ENCODE measurements around the gene SCARF2. TPM values are rescaled to one million over a fixed set of nuclear protein-coding genes. Genes with fewer than 3 reads are reported as not detected.

SCARF2 gene
- total RNA-seq, 2 donors from 2014 or later = 12.8 to 28.6 TPM

DNA sequence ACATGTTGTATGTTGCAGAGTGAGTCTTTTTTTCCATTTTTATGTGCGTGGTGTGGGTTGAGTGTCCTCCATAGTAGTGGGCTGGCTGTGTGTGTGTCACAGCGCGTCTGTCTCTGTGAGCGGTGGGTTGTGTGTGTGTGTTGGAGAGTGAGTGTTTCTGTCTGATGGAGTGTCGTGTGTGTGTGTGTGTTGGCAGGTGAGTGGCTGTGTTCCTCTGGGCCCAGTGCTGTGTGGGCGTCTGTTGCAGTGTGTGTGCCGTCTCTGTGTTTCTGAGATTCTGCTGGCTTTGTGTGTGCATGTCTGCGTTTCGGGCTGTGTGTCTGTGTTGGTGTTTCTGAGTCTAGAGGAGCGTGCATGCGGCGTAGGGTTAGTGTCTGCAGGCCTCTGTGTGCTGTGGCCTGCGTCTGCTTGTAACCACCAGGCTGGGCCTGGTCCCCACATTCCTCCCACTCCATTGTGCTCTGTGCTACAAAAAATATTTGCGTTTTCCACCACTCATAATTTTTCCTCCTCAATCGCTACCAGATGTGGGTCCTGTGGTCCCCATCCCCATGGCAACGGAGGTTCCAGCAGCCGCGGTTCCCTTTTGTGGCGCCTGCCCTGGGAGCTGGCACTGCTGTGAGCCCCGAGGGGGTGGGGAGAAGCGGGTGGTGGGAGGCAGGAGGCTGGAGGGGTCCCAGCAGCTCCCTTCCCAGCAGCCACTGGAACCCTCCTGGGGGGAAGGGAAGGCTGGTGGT is 15.2 kb downstream of the SCARF2 start:
- Histone ChIP-seq H3K27ac (no peak overlapping the region), H3K4me1 (replicated peaks) (no peaks in the 10 kb centered on the region), H3K27me3 (replicated peaks; ENCODE audit: insufficient read depth) (no peaks in the 10 kb centered on the region), H3K9me3 (no peaks in the 10 kb centered on the region), H3K36me3 (no peaks in the 10 kb centered on the region), H3K4me3 (no peak overlapping the region)
- 51% methylated on average over 18 of the region's 21 CpGs for WGBS
- TF ChIP-seq, protein P1, sequence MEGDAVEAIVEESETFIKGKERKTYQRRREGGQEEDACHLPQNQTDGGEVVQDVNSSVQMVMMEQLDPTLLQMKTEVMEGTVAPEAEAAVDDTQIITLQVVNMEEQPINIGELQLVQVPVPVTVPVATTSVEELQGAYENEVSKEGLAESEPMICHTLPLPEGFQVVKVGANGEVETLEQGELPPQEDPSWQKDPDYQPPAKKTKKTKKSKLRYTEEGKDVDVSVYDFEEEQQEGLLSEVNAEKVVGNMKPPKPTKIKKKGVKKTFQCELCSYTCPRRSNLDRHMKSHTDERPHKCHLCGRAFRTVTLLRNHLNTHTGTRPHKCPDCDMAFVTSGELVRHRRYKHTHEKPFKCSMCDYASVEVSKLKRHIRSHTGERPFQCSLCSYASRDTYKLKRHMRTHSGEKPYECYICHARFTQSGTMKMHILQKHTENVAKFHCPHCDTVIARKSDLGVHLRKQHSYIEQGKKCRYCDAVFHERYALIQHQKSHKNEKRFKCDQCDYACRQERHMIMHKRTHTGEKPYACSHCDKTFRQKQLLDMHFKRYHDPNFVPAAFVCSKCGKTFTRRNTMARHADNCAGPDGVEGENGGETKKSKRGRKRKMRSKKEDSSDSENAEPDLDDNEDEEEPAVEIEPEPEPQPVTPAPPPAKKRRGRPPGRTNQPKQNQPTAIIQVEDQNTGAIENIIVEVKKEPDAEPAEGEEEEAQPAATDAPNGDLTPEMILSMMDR (IDR thresholded peaks at IDR 0.05) = no peak
- TF ChIP-seq POLR2A (IDR thresholded peaks at IDR 0.05) (no peak), POLR2AphosphoS5 (IDR thresholded peaks at IDR 0.05) (no peak)
- no peak for DNase-seq (ENCODE audit: low spot score)
- intact Hi-C loops (cut with DNase I) = no loop called here

DNA sequence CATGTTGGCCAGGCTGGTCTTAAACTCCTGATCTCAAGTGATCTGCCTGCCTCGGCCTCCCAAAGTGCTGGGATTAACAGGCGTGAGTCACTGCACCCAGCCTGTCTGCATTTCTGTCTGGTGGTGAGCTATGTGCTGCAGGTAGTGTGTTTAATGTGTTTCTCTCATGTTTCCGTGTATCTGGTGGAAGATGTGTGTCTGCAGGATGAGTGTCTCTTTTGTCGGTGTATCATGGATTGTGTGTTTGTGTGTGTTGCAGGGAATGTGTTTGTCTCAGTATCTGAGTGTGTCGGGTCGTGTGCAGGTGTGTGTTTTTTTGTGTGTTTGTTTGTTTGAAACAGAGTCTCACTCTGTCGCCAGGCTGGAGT is 16.1 kb downstream of the SCARF2 start:
- WGBS = 94% methylated on average over 7 of the region's 7 CpGs
- Histone ChIP-seq H3K4me1 (replicated peaks) (no peaks in the 10 kb centered on the region), H3K9me3 (no peaks in the 10 kb centered on the region), H3K36me3 (no peaks in the 10 kb centered on the region), H3K4me3 (no peak overlapping the region), H3K27me3 (replicated peaks; ENCODE audit: insufficient read depth) (no peaks in the 10 kb centered on the region), H3K27ac (no peak overlapping the region)
- no peak for DNase-seq (ENCODE audit: low spot score)
- TF ChIP-seq POLR2A (IDR thresholded peaks at IDR 0.05) = no peak
- TF ChIP-seq POLR2AphosphoS5 (IDR thresholded peaks at IDR 0.05) = no peak
- TF ChIP-seq, protein P1 (IDR thresholded peaks at IDR 0.05) = no peak
- intact Hi-C loops (cut with DNase I) = no loop called here

DNA sequence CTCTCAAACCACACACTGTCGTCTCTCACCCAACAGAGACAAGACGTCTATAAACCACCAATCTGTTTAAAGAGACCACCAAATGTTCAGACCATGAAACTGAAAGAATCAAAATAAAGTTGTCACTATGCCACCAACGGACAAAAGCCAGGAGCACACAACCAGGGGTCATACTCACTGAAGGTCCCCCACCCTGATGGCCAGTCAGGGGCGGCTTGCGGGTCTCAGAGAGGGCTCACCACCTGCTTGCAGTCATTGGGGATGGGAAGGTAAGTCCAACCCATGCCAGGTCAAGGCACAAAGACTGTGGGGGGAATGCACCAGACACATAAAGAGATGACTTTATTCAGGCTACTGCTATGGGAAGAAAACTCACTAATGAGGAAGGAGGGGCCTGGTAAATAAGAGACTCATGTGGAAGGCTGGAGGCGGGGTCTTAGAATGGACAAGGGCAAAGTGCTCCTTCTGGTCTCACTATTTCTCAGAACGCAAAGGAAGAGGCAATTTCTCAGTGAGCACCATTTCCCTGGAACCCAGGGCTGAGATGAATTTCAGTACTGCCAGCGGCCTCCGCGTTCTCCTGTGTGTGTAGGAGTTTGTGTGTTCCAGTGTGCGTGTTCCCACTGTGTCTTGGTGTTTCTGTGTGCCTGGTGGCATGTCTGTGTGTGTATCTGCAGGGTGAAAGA is 17.3 kb downstream of the SCARF2 start:
- no peak for DNase-seq (ENCODE audit: low spot score)
- Histone ChIP-seq H3K9me3 (no peaks in the 10 kb centered on the region), H3K4me1 (replicated peaks) (no peaks in the 10 kb centered on the region), H3K4me3 (no peak overlapping the region), H3K27ac (no peak overlapping the region), H3K27me3 (replicated peaks; ENCODE audit: insufficient read depth) (no peaks in the 10 kb centered on the region), H3K36me3 (no peaks in the 10 kb centered on the region)
- intact Hi-C loops (cut with DNase I) = no loop called here
- WGBS = 92% methylated on average over 11 of the region's 11 CpGs
- TF ChIP-seq POLR2A (IDR thresholded peaks at IDR 0.05) = no peak
- no peak for TF ChIP-seq POLR2AphosphoS5 (IDR thresholded peaks at IDR 0.05)
- TF ChIP-seq, protein P1 (IDR thresholded peaks at IDR 0.05) = no peak

DNA sequence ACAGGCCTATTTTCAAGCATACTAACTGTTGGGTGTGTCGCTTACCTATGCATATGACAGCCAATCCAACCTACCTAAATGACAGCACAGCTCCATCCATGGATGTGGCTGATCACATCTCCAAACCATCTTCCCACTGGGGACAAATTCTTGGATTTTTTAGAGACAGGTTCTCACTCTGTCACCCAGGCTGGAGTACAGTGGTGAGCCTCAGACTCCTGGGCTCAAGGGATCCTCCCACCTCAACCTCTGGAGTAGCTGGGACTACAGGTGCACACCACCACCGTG is 18.0 kb downstream of the SCARF2 start:
- Histone ChIP-seq H3K4me1 (replicated peaks) (no peaks in the 10 kb centered on the region), H3K9me3 (no peaks in the 10 kb centered on the region), H3K27me3 (replicated peaks; ENCODE audit: insufficient read depth) (no peaks in the 10 kb centered on the region), H3K27ac (no peak overlapping the region), H3K4me3 (no peak overlapping the region), H3K36me3 (no peaks in the 10 kb centered on the region)
- WGBS = 89% methylated on average over 2 of the region's 2 CpGs
- TF ChIP-seq POLR2A (IDR thresholded peaks at IDR 0.05) (no peak), POLR2AphosphoS5 (IDR thresholded peaks at IDR 0.05) (no peak)
- TF ChIP-seq, protein P1 (IDR thresholded peaks at IDR 0.05) = no peak
- DNase-seq (ENCODE audit: low spot score) = no peak
- intact Hi-C loops (cut with DNase I) = loop anchor here (2.0 to 10.0 kb wide), 3 partner anchors 37 to 275 kb away; partner anchors contain the start of gene KLHL22

All from prostate gland (tissue), 2 donors.